Daoy (cell line): ENCODE data around the gene SLC6A8. TPM values are rescaled to one million over a fixed set of nuclear protein-coding genes. Genes with fewer than 3 reads are reported as not detected.

Experiments used
- DNase-seq: peaks from one replicate; pipeline ENCODE4 v3.0.0-alpha.2; 2015; ENCODE audit warnings: low read depth
- total RNA-seq: library from RNA; depleted of rRNA; stranded (reverse); fragments of >200 nt; shearing (Covaris generic); gene quantifications from 2 replicates; pipeline ENCODE4 v1.2.3, GENCODE V29; 2014; rRNA removed

The SLC6A8 gene
- total RNA-seq = 6.3 and 7.5 TPM in 2 replicates

DNA sequence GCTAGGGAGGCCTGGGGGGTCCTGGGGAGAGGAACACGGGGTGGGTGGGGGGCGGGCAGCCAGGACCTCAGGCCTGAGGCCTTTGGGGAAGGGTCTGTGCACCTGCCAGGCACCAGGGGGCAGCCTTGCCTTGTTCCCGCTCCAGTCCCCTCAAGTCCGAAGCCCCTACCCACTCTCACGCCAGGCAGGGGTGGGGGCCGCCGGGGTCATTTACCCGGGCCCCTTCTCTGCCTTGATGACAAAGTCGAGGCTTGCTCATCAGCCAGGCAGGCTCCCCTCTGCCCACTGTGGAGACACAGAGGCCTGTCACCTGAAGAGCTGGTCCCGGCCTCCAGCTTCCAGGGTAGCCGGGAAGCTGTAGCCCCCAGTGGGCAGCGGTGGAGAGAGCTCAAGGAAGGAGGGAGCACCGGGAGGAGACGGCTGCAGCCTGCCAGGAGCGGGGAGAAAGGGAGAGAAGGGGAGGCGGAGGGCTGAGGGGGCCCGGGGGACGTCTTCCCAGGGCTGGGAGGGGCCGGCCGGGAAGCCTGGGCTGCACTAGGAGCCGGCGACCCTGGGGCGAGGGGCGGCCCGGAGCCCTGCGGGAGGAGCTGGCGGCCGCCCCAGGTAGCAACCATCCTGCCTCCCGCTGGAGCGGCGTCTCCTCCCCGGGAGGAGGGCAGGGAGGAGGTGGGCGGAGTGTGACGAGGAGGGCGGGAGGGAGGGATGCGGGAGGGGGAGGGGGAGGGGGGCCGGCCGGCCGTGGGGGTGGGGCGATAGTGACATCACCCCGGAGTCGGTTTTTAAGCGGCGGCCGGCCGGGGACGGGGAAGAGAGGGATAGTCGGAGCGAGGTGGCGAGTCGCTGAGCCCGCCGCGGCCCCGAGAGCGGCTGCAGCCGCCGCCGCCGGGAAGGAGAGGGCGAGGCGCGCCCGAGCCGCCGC is at the start of gene SLC6A8:
SLC6A8 (plus strand) TSS at position 806 of the 919 bp plus-strand sequence. CDS start 649 bp downstream, outside the sequence.
- DNase-seq = peak; percentile 72

DNA sequence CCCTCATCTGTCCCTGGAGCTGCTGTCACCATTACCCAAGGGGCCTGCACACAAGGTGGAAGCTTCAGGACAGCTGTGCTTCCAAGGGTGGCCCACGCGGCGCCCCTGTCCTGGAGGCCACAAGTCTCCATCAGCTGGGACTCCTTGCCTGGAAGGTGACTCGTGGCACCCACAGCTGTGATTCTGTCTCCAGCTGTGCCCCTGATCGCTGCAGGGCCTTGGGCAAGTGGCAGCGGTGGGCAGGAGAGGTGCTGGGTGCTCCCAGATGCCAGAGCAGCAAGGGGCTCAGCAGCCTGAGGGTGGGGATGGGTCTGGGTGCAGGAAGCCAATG is 49.7 kb upstream of the SLC6A8 start:
- no peak for DNase-seq

DNA sequence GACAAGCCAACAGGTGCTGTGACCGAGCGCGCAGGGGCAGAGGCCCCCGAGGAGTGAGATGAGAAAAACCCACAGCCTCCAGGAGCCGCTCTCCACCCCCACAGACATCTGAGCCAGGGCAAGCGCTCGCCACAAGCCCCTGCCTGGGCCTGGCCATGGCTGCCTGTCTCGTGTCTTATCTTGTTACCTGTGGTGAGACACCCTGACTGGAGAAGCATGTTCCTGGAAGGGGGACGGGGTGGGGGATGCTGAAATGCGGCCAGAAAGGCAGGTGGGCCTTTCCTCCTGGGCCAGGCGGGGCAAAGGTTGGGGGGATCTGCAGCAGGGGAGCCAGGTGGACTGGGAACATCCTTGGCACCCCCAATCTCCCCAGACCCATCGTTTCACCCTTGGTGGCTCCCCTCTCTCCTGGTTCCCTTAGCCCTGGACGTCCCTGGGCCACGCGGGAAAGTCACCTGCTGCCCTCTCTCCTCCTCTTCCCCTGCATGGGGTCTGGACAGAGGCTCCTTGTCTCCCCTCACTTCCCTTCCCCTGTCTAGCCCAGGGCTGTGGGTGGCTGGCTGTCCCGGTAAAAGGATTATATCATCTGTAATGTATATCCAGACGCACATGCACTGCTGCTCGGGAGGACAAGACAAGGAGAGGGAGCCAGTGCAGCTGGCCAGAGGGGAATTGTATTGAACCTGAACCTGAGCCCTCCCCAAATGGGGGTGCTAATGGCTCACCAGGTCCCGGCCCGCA is 49.1 kb upstream of the SLC6A8 start:
- DNase-seq = no peak

DNA sequence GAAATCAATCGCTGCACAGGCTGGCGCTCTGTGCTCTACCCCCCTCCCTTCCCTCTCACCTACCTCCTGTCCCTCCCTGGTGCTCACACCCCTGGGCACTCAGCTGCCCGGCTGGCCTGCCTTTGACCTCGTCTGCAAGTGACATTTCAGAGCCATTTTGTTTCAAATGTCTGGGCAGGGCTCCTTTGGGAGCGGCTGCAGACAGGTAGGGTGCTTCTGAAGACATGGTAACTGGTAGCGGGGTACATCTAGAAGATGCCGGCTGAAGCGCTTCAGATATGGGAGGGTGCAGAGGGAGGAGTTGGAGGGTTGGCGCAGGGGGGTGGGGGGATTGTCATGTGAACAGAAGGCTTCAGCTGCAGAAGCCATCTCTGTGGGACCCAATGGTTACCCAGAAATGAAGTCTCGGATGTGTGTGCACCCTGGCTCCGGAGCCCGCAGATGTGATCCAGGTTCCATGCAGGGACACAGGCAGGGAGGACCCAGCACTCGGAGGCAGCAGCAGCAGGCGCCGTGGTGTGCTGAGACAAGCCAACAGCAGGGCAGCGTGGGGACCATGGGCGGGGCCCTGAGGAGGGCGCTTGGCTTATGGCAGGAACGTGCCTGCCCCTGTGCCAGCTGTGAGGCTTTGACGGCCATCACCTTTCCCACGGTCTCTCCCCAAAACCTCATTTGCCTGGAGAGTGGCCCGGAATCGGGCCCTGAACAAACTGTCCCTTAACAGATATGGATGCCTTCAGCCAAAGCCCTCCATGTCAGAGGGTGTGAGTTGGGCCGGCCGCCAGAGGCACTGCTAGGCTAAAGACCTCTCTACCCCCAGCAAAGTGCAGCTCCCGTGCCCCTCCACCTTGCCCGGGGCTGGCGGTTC is 48.3 kb upstream of the SLC6A8 start:
- no peak for DNase-seq

DNA sequence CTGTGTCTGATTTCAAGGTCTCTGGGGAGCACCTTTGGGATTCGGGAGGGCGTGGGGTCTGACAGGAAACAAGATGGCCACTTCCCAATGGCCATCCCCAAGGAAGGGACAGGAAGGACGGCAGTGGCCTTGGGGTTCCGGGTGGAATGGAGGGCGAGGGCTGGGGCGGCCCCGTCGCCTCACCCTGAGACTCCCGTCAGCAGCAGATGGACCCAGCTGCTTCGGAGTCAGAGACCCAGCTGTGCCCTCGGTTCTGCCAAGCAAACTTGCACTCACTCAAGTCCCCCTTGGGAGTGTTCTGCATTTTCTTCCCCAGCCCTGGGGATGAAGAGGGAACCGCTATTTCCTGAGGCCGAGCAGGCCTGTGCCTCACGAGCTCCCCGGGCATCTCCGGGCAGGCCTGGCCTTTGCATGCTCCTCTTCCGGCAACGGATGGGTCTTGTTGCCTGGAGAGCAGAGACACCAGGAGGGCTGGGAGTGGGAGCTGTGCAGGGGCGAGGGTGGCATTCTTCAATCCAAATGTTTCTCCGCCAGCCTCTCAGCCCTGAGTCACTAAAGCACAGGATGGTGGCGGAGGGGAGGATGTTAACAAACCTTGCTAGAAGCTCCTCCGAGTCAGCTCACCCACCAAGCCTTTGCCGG is 47.6 kb upstream of the SLC6A8 start:
- no peak for DNase-seq

DNA sequence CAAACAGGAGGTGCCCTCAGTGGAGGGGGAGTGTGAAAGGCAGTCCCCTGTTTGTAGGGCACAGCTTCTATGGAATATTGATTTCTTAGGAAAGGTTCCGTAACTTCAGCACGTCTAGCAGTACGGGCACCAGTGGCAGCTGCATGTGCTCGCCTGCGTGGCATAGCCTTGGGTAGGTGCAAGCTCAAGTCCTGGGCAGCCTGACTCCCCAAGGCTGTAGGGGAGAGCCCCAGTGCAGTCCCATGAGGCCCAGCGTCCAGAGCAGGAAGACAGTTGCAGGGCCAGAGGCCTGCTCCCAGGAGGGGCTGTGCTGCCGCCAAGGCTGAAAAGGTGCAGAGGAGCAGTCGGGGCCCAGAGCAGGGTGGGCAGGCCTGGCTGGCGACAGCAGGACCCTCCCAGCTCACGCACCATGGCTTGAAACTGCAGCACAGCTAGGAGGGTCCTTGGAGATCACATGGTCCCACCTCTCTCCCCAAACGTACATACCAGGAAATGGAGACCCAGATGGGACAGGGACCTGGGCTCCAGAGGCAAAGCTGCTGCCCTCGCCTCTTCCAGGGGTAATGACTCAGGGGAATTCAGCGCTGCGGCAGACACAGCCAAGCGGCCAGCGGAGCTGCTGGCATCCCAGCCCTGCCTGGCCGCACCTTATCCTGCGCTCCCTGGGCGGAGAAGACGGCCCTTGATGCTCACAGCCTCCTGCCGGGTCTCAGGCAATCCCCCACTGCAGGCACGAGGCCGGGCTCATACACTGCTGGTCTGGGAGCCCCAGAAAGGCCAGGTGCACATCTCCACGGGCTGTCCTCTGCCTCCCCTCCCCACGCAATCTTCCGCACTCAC is 46.8 kb upstream of the SLC6A8 start:
- no peak for DNase-seq

DNA sequence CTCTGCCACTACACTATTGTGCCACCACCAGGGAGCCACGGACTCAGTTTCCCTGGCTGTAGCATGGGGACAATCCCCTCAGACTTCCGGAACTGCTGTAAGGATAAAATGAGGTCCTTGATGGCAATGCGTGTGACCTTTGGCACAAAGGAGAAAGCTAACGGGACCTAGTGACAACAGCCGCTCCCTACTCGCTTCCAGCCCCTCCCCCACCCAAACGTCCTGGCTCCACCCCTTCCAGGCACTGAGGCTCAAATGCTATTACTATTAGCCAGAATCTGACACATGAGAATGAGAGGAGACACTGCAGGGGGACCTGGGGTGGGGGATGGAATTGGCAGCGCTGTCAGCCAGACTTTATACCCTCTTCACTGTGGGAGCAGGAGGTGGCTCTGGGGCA is 46.1 kb upstream of the SLC6A8 start:
- no peak for DNase-seq

DNA sequence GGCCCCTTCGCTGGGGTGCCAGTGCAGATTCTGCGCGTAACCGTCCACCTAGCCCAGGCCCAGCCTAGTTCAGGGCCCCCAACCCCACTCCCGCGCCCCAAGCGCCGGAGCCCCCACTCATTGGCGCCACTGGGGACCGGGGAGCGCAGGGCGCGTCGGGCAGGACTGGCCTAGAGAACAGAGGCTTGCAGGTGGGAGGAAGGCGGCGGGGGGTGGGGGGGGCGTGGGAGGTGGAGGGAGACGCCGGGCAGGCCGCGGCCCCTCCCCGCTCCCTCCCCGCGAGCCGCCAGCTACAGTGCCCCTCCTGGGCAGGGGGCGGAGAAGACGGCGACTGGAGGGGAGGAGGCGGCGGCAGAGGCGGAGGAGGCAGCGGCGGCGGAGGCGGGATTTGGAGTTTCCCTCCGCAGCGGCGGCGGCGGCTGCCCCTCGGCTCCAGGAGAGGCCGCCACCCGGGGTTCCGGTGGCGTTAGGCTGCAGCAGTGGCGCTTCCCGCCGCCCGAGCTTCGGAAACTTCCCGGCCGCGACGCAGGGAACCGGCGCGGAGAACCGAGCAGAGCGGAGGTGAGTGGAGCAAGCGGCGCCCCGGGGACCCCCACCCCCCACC is 45.6 kb upstream of the SLC6A8 start:
- peak; percentile 13 for DNase-seq

DNA sequence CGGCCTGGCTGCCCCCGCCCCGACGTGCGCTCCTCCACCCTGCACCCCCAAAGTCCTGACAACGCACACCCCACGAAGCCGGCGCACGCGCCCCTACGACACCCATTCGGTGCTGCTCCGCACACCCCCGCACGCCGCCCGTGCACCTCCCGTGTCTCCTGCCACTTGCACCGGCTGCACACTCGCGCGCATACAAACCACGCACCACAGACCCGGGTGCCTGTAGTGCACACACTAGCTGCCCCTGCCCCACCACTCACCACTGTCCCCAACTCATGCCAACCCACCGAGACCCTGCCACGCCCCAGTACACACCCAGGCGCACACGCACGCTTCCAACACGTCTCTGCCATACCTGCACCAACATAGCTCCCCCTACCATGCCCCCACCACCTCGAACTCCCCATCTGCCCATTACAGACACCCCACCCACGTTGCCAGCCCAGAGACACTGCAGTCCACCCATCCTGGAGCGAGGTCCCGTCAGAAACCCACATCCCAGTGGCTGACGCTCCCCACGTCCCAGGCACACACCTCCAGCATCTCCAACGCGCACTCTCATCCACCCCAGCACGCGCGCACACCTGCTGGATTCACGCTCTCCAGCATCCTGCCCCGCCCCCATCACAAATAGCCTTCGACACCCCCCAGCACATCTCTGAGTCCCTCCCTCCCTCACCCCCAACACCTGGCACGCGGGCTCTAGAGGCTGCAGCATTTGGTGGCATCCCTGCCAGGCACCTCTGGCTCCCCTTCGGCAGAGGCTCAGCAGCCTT is 44.9 kb upstream of the SLC6A8 start:
- DNase-seq = no peak

DNA sequence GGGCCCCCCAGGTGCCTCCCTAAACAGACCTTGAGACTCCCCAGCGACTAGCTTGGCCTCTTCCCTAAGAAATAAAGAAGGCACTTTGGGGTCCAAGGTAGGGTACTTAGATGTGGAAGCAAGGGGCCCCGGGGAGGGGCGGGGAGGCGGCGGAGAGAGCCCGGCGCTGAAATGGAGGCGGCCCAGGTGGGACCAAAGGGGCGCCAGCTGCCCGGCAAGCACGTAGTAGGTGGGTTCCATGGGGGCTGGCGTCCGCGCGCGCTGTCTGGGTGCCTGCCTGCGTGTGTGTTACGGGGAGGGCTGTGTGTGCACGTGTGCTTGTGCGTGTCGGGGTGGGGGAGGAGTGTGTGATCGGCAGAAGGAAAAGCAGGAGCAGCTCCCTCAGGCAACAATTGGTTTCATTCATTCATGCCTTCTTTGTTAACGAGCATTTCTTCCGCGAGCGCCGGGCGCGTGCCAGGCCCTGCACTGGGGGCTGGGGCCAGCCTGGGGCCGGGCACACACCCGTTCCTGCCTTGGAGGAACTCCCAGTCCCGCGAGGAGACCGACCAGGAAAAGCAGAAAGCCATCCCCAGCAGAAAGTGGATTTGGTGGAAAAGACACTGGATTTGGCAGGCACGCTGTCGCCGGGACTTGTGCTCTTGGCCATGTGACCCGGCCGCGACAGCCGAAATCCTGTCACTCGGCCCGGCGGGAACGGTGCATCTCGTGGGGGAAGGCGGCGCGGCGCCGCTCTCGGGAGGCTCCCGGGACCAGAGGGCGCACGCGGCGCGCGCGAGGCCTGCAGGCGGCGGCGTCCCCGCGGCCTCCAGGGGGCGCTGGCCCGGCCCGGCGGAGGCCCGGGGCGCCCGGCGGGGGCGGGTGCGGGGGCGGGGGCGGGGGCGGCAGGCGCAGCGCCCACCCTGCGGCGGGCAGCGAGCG is 44.0 kb upstream of the SLC6A8 start:
- no peak for DNase-seq

DNA sequence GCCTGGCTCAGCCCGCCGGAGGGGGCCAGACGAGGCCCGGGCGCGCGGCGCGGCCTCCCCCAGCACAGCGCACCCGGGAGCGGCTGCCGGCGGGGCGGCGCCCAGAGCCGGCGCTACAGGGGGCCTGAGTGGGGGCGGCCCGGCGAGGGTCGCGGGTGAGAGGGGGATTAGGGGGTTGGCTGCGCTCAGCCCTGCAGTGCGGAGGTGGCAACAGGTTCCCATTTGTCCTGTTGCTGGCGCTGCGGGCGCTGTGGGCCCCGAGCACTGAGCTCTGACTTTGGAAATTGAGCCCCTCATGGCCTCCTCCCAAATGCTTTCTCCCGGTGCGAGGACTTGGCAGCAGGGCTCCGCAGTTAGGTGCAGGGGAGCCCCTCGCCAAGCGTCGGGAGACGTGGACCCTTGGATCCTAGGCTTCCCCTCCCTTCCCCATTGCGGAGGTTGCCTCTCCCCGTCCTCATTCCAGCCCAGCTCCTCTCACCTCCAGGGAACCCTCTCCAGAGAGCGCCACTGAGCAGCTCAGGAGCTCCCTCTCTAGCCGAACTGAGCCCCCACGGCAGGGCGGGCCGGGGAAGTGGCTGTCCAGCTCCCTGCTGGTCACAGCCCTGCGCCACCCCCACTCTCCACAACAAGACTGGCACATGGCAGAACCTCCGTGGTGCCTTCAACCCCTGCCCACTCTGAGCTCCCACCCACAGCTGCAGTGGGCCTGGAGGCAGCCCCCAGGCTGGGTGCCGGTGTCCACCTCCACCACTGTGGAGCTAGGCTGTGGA is 43.2 kb upstream of the SLC6A8 start:
- peak; percentile 30 for DNase-seq

DNA sequence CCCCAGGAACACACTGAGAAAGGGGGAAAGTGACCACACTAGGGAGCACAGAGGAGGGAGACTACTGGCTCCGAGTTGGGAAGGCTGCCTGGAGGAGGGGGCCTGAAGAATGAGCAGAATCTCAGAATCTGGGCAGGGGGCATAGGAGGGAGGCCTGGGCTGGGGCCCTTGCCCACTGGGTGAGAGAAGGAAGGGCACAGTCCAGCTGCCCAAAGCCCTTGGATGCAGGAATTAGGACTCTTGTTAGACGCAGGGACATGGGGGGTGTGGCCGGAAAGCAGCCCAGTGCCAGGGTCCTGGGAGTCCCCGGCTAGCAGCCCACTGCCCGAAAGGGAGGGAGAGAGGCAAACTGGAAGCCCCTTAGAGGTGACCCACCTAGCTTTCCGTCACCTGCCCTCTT is 42.6 kb upstream of the SLC6A8 start:
- no peak for DNase-seq

DNA sequence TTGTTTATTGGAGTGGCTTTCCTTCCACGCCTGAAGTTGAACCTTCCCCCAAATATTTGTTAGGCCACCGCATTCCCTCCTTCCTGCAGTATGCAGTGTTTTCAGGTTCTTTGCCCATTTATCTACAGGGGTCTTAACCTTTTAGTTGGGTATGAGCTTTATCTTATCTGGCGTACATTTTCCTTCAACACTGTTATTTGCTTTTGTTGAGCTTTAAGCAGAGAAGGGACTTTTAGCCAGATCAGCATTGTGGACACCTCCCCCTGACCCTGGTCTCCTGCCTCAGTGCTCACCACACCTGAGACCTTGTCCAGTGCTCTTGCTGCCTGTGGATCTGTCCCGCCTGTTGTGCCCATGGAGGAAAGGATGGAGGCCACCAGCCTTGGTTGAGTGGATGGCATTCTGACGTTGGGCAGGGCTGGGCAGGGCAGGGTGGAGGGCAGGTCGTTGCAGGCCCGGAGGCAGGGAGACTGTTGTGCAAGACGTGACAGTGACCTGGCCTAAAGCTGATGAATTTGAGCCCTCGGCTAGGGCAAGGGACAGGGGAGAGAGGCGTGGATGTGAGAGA is 41.7 kb upstream of the SLC6A8 start:
- no peak for DNase-seq

DNA sequence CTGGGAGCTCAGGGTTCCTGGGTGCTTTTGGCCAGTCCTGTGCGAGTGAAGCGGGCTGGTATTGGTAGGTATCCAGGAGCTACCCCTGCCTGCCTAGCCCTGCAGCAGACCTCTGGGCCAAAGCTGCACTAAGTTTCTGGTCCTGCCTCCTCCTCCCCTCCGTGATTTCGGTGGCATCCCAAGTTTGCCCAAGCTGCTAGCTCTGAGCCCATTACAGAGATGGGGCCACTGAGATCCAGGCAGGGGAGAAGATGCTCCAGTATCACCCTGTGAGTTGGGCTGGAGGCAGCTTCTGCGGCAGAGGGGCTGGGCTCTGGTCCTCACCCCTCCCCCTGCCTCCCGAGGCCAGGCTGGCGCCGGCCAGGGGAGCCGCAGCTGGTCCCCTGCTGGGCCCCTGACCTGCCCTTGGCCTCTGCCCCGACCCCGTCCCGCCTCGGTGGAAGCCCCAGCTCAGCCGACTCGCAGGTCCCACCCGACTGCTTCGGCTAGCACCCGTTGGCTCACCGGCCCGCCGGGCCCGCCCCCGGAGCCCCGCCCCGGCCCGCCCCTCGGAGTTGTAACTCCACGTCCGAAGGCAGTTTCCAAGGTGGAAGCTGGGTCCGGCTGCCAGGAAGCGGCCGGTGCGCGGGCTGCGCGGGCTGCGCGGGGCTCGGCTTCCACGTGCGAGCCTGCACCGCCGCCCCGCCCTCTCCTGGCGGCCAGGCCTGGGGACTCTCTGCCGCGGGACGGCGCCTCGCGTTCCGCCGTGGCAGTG is 40.9 kb upstream of the SLC6A8 start, which contains the start of gene DUSP9:
DUSP9 (plus strand) TSS at position 584 of the 754 bp plus-strand sequence. CDS start 751 bp downstream, outside the sequence.
- peak; percentile 69 for DNase-seq

DNA sequence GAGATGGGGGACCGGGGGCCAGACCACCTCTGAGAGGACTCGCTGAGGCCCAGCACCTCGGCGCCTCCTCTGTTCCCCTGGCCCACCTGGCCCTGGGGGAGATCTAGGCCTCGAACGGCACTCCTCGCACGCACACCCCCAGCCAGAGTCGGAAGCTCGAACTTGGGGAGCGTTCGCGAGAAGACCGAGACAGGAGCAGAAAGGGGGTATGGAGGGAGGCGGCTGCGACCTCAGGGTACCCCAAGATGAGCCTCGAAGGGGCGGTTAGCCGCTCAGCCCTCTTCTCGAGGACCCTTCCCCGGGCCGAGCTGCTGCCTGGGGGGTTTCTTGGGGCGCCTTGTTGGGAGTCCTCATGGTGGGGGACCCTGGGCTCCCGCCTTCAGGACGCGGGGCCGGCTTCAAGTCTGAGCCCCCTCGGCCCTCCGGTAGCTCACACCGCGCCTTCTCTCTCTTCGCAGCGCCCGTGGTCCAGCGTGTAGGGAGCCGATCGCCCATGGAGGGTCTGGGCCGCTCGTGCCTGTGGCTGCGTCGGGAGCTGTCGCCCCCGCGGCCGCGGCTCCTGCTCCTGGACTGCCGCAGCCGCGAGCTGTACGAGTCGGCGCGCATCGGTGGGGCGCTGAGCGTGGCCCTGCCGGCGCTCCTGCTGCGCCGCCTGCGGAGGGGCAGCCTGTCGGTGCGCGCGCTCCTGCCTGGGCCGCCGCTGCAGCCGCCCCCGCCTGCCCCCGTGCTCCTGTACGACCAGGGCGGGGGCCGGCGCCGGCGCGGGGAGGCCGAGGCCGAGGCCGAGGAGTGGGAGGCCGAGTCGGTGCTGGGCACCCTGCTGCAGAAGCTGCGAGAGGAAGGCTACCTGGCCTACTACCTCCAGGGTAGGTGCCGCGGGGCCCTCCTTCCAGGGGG is 40.0 kb upstream of the SLC6A8 start:
- DNase-seq = no peak
